Caco-2 (cell line): ENCODE data around the gene OR13H1. TPM values are rescaled to one million over a fixed set of nuclear protein-coding genes. Genes with fewer than 3 reads are reported as not detected.
A peak's percentile ranks its signal among the peaks of the same experiment; 100 is the strongest.
"Not testable (repeated sequence)": the region's sequence is repeated elsewhere in the genome, so short reads cannot be mapped to it uniquely, and the experiment has no call there.

Experiments used
- Bru-seq: library from RNA; stranded (reverse); fragments of 400-500 nt; gene quantifications from one replicate; lab custom pipeline; 2021; lab: Mats Ljungman, UMichigan
- BruChase-seq, 2 experiments: library from RNA; stranded (reverse); fragments of 400-500 nt; gene quantifications; one replicate each; lab custom pipeline; 2021; lab: Mats Ljungman, UMichigan
- BruUV-seq: library from RNA; stranded (reverse); fragments of 400-500 nt; replicated peaks from 2 replicates; lab custom pipeline; 2021; lab: Mats Ljungman, UMichigan
- CTCF ChIA-PET: fragments of 300-600 bp; sonication (Branson Sonifier 250); formaldehyde crosslinking; loops from one replicate; lab custom pipeline; 2022; ENCODE audit warnings: antibody characterized with exemption; lab: Charles Lee
- POLR2A ChIA-PET: fragments of 300-600 bp; sonication (Branson Sonifier 250); formaldehyde crosslinking; loops from one replicate; lab custom pipeline; 2022; ENCODE audit warnings: antibody characterized with exemption; lab: Charles Lee
- DNase-seq, 2 experiments: peaks; one replicate each; pipeline versions ENCODE4 v3.0.0 to v3.0.0-alpha.2; 2020 to 2022
- H3K27me3 ChIP-seq: replicated peaks from 2 replicates; pipeline ENCODE4 v1.6.0; 2011; ENCODE audit warnings: low read length; ENCODE audit not compliant: control insufficient read depth, insufficient read depth
- H3K36me3 ChIP-seq: 2 replicates; pipeline ENCODE4 v1.5.1; 2011; ENCODE audit warnings: low read length; ENCODE audit not compliant: control insufficient read depth, insufficient read depth
- H3K4me1 ChIP-seq: fragments of 250-450 bp; sonication (Bioruptor Pico); 2 replicates; pipeline ENCODE4 v1.5.1; 2020; ENCODE audit warnings: mild to moderate bottlenecking
- H3K4me3 ChIP-seq: 2 replicates; pipeline ENCODE4 v1.5.1; 2011; ENCODE audit warnings: low read depth, mild to moderate bottlenecking, control low read depth, low read length
- H3K9me3 ChIP-seq: fragments of 250-450 bp; sonication (Bioruptor Pico); 2 replicates; pipeline ENCODE4 v1.5.1; 2020; ENCODE audit warnings: mild to moderate bottlenecking, moderate library complexity
- H3K27ac Mint-ChIP-seq: one replicate; pipeline ENCODE4 v1.8.0; 2022; ENCODE audit warnings: mixed read lengths; ENCODE audit not compliant: unreplicated experiment
- H3K27me3 Mint-ChIP-seq: one replicate; pipeline ENCODE4 v1.8.0; 2022; ENCODE audit warnings: mixed read lengths; ENCODE audit not compliant: insufficient read depth, unreplicated experiment
- H3K36me3 Mint-ChIP-seq: one replicate; pipeline ENCODE4 v1.8.0; 2022; ENCODE audit warnings: mild to moderate bottlenecking, mixed read lengths; ENCODE audit not compliant: insufficient read depth, unreplicated experiment
- H3K4me1 Mint-ChIP-seq: one replicate; pipeline ENCODE4 v1.8.0; 2022; ENCODE audit warnings: low read depth, mixed read lengths; ENCODE audit not compliant: unreplicated experiment
- H3K4me3 Mint-ChIP-seq: one replicate; pipeline ENCODE4 v1.8.0; 2022; ENCODE audit warnings: mild to moderate bottlenecking, moderate library complexity, mixed read lengths; ENCODE audit not compliant: unreplicated experiment
- H3K9me3 Mint-ChIP-seq: one replicate; pipeline ENCODE4 v1.8.0; 2022; ENCODE audit warnings: mixed read lengths; ENCODE audit not compliant: unreplicated experiment
- intact Hi-C: fragments of 100-400 bp; cut with micrococcal nuclease; formaldehyde crosslinking; loops from one replicate; pipeline ENCODE4 v1.10.0; 2022; ENCODE audit not compliant: unreplicated experiment
- long read RNA-seq: library from polyadenylated mRNA; stranded (forward); transcript quantifications from one replicate; pipeline ENCODE4 v2.0.0, GENCODE V29; 2022
- total RNA-seq: library from RNA; stranded (reverse); gene quantifications from 2 replicates; pipeline ENCODE4 v1.2.3, GENCODE V29; 2022
- TF ChIP-seq, protein P1 (sequence below), 2 experiments: fragments of 200-600 bp in 1 of 2; IDR thresholded peaks; 1 replicate in 1 of 2; 2 replicates in 1 of 2; pipeline versions ENCODE4 v1.5.1 to v1.8.0; 2011 to 2022; ENCODE audit warnings: antibody characterized with exemption in 1 of 2, control low read depth in 1 of 2, inconsistent platforms in 1 of 2, low read depth in 1 of 2, low read length in 1 of 2, mild to moderate bottlenecking in 1 of 2, moderate library complexity in 1 of 2; ENCODE audit not compliant: insufficient read depth in 1 of 2, severe bottlenecking in 1 of 2, unreplicated experiment in 1 of 2

OR13H1 gene, protein sequence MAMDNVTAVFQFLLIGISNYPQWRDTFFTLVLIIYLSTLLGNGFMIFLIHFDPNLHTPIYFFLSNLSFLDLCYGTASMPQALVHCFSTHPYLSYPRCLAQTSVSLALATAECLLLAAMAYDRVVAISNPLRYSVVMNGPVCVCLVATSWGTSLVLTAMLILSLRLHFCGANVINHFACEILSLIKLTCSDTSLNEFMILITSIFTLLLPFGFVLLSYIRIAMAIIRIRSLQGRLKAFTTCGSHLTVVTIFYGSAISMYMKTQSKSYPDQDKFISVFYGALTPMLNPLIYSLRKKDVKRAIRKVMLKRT
- not detected in 2 replicates for total RNA-seq
- not detected for Bru-seq, nascent RNA
- not detected for BruChase-seq, experiment 1, labeled RNA remaining after a 2-hour chase
- not detected for BruChase-seq, experiment 2, labeled RNA remaining after a 6-hour chase
- long read RNA-seq = 0 reads

DNA sequence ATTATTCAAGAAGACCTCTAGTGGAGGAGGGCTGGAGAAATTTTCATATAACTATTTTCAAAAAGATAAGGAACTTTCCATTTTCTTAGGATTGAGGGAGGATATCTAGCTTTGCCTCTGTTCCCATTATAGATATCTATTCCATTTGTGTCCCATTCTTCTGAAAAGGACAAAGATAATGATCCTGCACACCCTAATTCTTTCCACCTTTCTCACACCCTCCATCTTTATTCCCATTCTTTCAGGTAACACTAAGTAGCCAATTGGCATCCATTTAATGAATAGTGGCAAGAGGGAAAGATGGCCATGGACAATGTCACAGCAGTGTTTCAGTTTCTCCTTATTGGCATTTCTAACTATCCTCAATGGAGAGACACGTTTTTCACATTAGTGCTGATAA, at the start of gene OR13H1:
TSS of gene OR13H1 (plus strand) at position 301 of the 400 bp plus-strand sequence. CDS start at position 301, 0 bp downstream.
- no peaks in the 10 kb centered on the region for H3K4me1 Mint-ChIP-seq
- Histone ChIP-seq H3K36me3 (no peaks in the 10 kb centered on the region), H3K4me1 (no peaks in the 10 kb centered on the region), H3K4me3 (no peak within 1 kb of the TSS), H3K9me3 (no peaks in the 10 kb centered on the region), H3K27me3 (no peaks in the 10 kb centered on the region)
- CTCF ChIA-PET = interaction anchor here (0.5 kb wide), 1 partner anchor 382 kb away, joined by 3 read pairs; no protein-coding TSS in a partner anchor
- no TSS peak for BruUV-seq
- DNase-seq = no peak
- intact Hi-C loops = no loop called here
- H3K27ac Mint-ChIP-seq = no peak within 1 kb of the TSS
- TF ChIP-seq, protein P1, sequence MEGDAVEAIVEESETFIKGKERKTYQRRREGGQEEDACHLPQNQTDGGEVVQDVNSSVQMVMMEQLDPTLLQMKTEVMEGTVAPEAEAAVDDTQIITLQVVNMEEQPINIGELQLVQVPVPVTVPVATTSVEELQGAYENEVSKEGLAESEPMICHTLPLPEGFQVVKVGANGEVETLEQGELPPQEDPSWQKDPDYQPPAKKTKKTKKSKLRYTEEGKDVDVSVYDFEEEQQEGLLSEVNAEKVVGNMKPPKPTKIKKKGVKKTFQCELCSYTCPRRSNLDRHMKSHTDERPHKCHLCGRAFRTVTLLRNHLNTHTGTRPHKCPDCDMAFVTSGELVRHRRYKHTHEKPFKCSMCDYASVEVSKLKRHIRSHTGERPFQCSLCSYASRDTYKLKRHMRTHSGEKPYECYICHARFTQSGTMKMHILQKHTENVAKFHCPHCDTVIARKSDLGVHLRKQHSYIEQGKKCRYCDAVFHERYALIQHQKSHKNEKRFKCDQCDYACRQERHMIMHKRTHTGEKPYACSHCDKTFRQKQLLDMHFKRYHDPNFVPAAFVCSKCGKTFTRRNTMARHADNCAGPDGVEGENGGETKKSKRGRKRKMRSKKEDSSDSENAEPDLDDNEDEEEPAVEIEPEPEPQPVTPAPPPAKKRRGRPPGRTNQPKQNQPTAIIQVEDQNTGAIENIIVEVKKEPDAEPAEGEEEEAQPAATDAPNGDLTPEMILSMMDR (IDR thresholded peaks at IDR 0.05; ENCODE audit: insufficient read depth in 1 of 2, low read depth in 1 of 2, low read length in 1 of 2, severe bottlenecking in 1 of 2, unreplicated experiment in 1 of 2) = no peak
- no peaks in the 10 kb centered on the region for H3K9me3 Mint-ChIP-seq
- H3K27me3 Mint-ChIP-seq = no peaks in the 10 kb centered on the region
- no peaks in the 10 kb centered on the region for H3K36me3 Mint-ChIP-seq
- POLR2A ChIA-PET = no interaction called here
- no peak within 1 kb of the TSS for H3K4me3 Mint-ChIP-seq

DNA sequence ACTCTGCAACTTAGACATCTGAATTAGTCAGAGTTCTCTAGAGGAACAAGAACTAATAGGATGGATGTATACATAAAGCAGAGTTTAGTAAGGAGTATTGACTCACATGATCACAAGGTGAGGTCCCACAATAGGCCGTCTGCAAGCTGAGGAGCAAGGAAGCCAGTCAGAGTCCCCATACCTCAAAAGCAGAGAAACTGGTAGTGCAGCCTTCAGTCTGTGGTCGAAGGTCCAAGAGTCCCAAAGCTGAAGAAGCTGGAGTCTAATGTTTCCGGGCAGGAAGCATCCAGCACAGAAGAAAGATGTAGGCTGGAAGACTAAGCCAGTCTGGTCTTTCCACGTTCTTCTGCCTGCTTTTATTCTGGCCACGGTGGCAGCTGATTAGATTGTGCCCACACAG, 42.3 kb upstream of the OR13H1 start:
- H3K4me3 Mint-ChIP-seq, H3K27me3 Mint-ChIP-seq, H3K9me3 Mint-ChIP-seq, H3K36me3 ChIP-seq, BruUV-seq, H3K27ac Mint-ChIP-seq, H3K4me1 ChIP-seq, H3K27me3 ChIP-seq, POLR2A ChIA-PET, H3K9me3 ChIP-seq, H3K4me1 Mint-ChIP-seq, H3K4me3 ChIP-seq, H3K36me3 Mint-ChIP-seq, CTCF ChIA-PET, intact Hi-C loops: not testable (repeated sequence)
- peak; percentile 49 to 62 for DNase-seq

GRCh38 chrX:131513159-131513914, 30.5 kb upstream of the OR13H1 start:
- no peak overlapping the region for H3K27ac Mint-ChIP-seq
- BruUV-seq = no TSS peak
- POLR2A ChIA-PET = no interaction called here

More at GRCh38 chrX:131513159-131513914, 30.5 kb upstream of the OR13H1 start:
- no peak overlapping the region for H3K4me3 ChIP-seq
- Mint-ChIP-seq H3K4me1 (no peaks in the 10 kb centered on the region), H3K9me3 (peaks cover 19% of the 10 kb centered on the region), H3K4me3 (no peak overlapping the region), H3K36me3 (peaks cover 6% of the 10 kb centered on the region), H3K27me3 (no peaks in the 10 kb centered on the region)
- DNase-seq = no peak
- no peaks in the 10 kb centered on the region for H3K27me3 ChIP-seq
- no peaks in the 10 kb centered on the region for H3K9me3 ChIP-seq
- intact Hi-C loops = no loop called here
- H3K4me1 ChIP-seq = no peaks in the 10 kb centered on the region
- no peaks in the 10 kb centered on the region for H3K36me3 ChIP-seq
- TF ChIP-seq, protein P1 (IDR thresholded peaks at IDR 0.05; ENCODE audit: insufficient read depth in 1 of 2, low read depth in 1 of 2, low read length in 1 of 2, severe bottlenecking in 1 of 2, unreplicated experiment in 1 of 2) = no peak
- CTCF ChIA-PET = no interaction called here
